ENCODE measurements around the gene EWSR1.
"Not testable (repeated sequence)": the region's sequence is repeated elsewhere in the genome, so short reads cannot be mapped to it uniquely, and the experiment has no call there.

EWSR1 gene

GRCh38 chr22:29339381-29340235 lies 71.5 kb downstream of the EWSR1 start:
- no peak for DNase-seq (ENCODE audit: low spot score)

DNA sequence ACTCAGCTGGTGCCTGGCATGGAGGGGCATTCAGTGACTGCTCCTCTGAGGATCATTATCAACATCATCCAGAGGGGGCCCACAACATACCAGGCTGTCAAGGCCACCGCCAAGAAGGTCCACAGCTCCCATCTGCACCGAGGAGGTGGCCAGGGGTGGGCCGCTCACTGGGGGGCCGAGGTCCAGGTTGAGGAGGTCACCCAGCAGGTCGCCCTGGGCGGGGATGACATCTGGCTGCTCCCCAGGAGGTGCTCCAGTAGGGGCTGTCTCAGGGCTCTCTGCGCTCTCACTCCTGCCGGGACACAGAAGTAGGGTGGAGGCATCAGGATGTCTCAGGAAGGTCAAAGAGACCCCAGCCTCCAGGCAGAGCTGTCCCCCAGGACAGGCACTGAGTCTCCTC lies 72.5 kb downstream of the EWSR1 start:
- DNase-seq (ENCODE audit: low spot score): no peak

DNA sequence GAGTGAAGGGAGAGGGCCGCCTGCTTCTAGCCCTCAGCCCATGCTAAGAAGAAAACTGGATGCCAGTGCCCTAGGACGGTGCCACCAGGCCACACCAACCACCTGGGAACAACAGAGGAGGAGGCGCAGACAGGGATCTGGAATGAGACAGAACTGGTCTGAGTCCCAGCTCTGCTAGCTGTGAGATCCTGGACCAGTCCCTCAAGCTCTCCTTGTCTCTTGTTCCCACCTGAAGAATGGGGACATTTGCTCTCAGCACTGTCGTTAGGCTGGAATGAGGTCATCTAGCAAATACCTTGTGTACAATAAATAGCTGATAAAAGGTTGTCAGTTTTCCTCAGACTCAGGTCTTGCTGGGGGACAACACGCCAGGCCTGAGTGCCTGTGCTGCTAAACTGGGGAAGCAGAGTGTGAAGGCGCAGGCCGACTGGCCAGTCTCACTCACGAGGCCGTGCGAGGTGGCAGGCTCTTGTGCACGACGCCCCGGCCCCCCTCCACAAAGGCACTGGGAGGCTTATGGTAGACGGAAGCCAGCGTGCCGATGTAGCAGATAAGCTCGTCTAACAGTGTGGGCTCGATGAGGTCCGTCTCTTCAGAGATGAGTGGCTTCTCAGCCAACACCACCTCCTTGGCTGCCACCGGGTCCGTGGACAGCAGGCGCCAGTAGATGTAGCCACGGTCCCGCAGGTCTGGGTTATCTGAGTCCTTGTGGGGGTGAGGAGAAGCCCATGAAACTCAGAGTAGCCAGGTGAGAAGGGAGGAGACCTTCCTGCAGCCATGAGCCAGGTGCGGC lies 73.2 kb downstream of the EWSR1 start:
- DNase-seq (ENCODE audit: low spot score): no peak

DNA sequence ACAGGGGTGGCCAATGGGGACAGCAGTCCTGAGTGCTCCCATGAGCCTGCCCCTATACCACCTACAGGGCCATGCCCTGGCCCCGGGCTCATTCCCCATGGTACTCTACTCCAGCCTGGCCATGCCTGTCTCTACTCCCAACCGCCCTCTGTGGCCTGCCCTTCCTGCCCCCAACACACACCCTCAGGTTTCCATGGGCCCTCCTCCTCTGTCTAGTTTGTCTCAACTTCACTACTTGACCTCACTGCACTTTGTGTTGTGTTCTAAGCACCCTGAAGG lies 73.7 kb downstream of the EWSR1 start:
- DNase-seq (ENCODE audit: low spot score): no peak

DNA sequence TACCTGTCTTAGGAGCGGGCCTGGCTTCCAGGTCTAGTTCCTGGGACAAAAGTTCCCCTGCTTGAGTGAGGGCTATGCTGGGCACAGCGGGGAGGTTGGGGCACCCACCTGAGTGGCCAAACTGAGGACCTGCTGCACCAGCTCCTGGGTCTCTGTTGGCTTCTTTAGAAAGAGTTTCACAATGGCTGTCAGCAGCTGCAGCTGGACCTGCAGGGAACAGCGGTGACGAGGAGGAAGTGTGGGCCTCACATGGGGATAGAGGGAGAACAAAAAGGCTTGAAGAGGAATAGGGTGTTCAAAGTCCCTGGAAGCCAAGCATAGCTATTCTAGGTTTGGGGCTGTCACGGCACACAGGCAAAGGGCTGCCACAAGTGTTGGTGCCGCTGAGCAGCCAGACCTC lies 74.1 kb downstream of the EWSR1 start:
- DNase-seq (ENCODE audit: low spot score): no peak

- no peak for DNase-seq (ENCODE audit: low spot score)
These were observed 74.7 kb downstream of the EWSR1 start for GRCh38 chr22:29342577-29343312.

- DNase-seq (ENCODE audit: low spot score): no peak
These were observed 75.3 kb downstream of the EWSR1 start for GRCh38 chr22:29343313-29343805.

- peak; percentile 28 for DNase-seq (ENCODE audit: low spot score)
These were observed 76.1 kb downstream of the EWSR1 start for GRCh38 chr22:29344137-29344536.

DNA sequence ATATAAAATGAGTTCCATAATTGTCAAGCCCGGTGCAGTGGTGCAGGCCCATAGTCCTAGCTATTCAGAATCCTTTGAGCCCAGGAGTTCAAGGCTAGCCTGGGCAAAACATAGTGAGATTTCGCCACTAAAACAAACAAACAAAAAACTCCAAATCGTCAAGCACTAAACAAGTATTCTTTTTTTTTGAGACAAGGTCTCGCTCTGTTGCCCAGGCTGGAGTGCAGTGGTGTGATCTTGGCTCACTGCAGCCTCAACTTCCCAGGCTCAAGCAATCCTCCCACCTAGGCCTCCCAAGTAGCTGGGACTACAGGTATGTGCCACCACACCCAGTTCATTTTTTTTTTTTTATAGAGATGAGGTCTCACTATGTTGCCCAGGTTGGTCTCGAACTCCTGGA lies 76.8 kb downstream of the EWSR1 start:
- DNase-seq (ENCODE audit: low spot score): not testable (repeated sequence)

GRCh38 chr22:29345932-29346331 lies 77.9 kb downstream of the EWSR1 start:
- DNase-seq (ENCODE audit: low spot score): no peak

DNA sequence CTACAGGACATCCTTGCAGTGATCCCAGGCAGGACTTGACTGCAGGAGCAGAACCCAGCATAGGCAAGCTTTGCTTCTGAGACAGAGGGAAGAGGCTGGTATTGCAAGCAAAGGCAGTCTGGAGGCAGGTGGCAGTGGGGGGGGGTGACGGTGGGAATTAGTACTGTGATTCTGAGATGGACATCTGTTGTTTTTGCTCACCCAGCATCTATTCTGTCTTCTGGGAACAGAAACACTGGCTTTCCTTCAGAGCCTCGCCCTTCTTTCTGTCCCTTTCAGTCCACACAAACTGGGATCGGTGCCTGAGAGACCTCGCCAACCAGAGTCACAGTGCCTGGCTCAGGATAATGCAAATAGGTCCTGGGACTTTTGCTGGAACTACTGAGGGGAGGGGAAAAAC lies 78.6 kb downstream of the EWSR1 start:
- DNase-seq (ENCODE audit: low spot score): no peak

- DNase-seq (ENCODE audit: low spot score): no peak
These were observed 80.0 kb downstream of the EWSR1 start for GRCh38 chr22:29348041-29348440.

DNA sequence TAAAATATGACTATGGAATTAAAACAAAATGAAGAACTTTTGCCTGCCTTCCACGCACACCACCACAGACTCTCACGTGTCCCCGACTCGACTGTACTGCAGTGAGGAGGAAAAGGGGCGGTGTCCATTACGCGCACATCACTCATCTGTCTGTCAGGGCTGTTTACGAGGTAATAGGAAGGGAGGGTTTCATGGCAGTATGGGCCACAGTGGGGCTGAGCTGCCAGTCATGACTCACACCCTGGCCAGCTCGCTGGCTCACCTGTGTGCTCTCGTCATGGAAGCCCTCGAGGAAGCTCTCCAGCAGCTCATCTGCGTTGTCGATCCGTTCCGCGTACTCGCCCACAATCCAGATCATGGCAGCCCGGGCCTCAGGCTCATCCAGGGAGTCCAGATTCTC lies 80.9 kb downstream of the EWSR1 start:
- no peak for DNase-seq (ENCODE audit: low spot score)
